DMS53 treated with DMSO at 0.1 percent for 48 hours (cell line): Measurements from ENCODE around the gene AP2S1.
"Not testable (repeated sequence)": the region's sequence is repeated elsewhere in the genome, so short reads cannot be mapped to it uniquely, and the experiment has no call there.

Experiments used
- DNase-seq: peaks from one replicate; lab custom pipeline; 2025; ENCODE audit not compliant: unreplicated experiment; lab: John Stamatoyannopoulos, UW

Gene AP2S1

GRCh38 chr19:46844067-46844489 lies 6.6 kb downstream of the AP2S1 start:
- DNase-seq, result no peak

GRCh38 chr19:46842791-46843190 lies 7.9 kb downstream of the AP2S1 start:
- DNase-seq, result no peak

- no peak for DNase-seq
Observed at GRCh38 chr19:46841458-46842083, 9.1 kb downstream of the AP2S1 start.

- DNase-seq, result peak; percentile 67
Observed at GRCh38 chr19:46840498-46840942, 10.1 kb downstream of the AP2S1 start.

DNA sequence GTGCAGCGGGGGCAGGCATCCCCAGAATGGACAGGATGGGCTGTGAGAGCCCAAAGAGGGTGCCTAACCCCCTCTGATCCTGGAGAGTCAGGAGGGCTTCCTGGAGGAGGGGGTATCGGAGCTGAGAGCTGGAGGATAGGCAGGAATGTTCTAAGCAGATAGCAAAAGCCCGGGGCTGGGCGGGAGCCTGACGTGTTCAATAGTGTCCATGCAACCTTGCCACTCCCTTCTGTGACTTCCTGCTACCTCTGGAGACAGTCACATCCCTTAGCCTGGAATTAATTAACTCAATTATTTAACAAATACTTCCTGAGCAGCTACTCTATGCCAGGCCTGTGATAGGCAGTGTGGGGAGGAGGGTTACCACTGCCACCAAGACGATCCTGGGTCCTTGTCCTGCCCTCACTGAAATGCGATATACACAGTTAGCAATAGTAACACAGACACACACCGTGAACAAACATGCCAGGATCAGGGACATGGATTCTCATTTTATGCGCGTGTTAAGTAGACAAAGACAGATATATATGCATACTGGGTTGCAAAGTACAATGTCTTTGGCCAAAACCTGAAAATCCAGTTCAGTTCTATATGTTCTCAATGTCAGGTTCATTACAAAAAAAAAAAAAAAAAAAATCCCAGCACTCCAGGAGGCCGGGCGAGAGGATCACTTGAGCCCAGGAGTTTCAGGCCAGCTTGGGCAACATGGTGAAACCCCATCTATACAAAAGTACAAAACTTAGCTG lies 10.7 kb downstream of the AP2S1 start:
- DNase-seq, result peak; percentile 62

DNA sequence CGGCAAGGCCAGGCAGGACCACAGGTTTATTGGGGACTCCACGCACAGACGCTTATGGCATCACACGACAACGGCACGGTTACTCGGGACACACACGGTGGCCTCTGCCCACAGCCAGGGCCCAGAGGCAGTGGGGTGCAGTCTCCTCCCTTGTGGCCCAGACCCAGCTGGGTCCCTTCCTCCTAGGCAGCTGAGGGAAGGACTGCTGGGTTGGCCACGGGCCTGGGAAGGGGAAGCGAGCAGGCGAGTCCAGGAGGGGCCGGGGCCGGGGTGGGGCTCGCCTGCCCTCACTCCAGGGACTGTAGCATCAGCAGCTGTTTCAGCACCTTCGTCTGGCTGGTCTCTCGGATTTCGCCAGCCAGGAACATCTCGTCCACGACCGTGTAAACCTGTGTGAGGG lies 12.5 kb downstream of the AP2S1 start:
- no peak for DNase-seq

DNA sequence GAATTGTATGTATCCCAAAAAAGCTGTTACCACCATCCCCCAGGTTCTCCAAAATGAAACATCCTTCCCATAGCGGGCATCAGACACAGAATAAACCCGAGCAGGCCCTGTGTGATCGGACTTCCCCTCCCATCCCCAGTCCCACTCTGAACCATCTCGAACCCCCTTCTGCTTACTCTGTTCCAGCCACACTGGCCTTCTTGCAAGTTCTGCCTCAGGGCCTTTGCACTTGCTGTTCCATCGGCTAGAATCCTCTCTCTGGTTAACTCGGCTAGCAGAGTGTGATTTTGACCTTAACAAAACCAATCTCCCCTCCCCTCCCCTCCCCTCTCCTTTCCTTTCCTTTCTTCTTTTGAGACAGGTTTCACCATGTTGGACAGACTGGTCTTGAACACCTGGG lies 15.7 kb downstream of the AP2S1 start:
- DNase-seq, result no peak

DNA sequence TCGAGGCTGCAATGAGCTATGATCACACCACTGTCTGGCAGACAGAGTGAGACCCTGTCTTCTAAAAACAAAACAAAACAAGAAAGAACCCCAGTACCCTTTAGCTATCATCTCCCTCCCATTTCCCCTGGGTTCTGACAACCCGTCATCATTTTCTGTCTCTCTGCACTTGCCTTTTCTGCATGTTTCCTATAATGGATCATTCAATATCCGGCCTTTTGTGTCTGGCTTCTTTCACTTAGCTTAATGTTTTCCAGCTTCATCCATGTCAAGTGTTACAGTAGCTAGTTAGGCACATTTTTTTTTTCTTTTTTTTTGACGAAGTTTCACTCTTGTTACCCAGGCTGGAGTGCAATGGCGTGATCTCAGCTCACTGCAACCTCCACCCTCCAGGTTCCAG lies 16.5 kb downstream of the AP2S1 start:
- no peak for DNase-seq

DNA sequence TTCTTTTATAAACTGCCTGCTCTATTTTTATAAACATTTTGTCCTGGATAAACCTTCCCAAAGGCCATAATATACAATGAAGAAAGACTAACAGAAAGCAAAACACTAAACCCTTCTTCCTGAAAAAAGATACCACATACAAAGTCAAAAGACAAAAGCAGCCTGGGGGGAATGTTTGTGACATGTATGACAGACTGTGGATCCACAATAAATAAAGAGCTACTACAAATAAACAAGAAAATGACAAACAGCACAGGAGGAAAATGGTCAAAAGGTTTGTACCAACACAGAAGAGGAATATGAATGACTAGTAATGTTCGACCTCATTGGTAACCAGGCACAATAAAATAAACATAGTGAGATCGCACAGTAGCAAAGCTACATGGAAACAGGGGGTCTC lies 19.8 kb downstream of the AP2S1 start:
- no peak for DNase-seq

GRCh38 chr19:46828484-46828883 lies 22.2 kb downstream of the AP2S1 start:
- DNase-seq, result no peak

GRCh38 chr19:46825731-46826055 lies 25.0 kb downstream of the AP2S1 start:
- DNase-seq, result no peak

GRCh38 chr19:46824890-46825730 lies 25.5 kb downstream of the AP2S1 start:
- DNase-seq, result no peak

- DNase-seq, result no peak
Observed at GRCh38 chr19:46823049-46823448, 27.6 kb downstream of the AP2S1 start.

DNA sequence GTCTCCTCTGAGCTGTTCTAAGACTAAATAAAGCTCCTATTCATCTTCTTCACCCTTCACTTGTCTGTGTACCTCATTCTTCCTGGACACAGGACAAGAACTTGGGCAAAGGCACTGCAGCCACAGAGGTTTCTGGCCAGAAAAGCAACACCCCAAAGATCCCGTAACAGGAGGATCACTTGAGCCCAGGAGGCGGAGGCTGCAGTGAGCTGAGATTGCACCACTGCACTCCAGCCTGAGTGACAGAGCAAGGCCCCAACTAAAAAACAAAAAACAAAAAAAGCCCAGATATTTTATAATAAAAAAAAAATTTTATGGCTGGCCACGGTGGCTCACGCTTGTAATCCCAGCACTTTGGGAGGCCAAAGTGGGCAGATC lies 28.2 kb downstream of the AP2S1 start:
- not testable (repeated sequence) for DNase-seq

DNA sequence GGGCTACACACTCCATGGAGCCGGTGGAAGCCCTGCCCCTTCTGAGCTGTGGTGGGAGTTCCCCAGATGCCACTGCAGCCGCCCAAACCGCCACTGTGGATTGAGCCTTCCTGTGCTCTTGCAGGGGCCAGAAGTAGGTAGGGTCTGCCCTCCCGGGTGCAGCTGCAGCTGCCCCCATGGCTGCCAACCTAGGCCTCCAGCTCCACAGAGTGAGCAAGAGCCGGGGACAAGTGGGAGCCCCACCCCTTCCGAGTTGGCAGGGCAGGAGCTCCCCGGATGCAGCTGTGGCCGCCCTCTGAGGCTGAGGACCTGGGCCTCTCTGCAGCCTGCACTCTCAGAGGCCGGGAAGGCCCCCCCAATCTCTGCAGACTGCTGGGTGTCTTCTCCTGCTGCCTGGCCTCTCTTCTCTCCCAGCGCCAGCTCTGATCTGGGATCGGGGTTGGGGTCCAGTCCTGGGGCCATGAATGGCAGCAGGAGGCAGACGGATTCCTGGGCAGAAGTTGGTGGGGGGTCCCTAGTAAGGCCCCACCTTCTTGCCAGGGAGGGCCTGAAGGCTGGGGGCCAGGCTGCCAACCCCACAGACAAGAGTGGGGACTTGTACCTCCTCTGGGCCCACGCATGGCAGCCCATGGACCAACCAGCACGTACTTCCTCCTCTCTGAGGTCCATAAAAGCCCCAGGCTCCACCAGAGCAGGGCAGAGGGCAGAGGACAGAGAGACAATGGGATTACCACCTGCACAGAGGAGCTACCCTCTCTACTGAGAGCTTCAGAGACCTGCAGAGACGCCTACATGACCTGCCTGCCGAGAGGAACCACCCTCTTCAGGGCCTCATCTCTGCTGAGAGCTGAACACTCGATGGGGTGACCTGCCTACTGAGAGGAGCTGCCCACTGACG lies 28.9 kb downstream of the AP2S1 start:
- DNase-seq, result no peak

DNA sequence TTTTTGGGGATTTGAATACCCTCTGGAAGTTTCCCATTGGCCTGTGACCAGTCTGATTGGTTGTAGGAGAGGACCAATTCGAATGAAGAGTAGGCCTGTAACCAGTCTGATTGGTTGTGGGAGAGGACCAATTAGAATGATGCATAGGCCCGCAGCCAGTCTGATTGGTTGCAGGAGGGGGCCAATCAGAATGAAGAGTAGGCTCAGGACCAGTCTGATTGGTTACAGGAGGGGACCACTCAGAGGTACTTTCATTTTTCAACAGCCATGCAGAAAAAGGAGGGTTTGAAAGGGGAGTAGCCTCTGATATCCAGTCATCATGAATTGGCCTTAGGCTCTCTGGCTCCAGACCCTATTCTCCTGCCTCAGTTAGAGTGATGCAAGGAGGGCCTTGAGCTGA lies 31.8 kb downstream of the AP2S1 start:
- DNase-seq, result no peak

DNA sequence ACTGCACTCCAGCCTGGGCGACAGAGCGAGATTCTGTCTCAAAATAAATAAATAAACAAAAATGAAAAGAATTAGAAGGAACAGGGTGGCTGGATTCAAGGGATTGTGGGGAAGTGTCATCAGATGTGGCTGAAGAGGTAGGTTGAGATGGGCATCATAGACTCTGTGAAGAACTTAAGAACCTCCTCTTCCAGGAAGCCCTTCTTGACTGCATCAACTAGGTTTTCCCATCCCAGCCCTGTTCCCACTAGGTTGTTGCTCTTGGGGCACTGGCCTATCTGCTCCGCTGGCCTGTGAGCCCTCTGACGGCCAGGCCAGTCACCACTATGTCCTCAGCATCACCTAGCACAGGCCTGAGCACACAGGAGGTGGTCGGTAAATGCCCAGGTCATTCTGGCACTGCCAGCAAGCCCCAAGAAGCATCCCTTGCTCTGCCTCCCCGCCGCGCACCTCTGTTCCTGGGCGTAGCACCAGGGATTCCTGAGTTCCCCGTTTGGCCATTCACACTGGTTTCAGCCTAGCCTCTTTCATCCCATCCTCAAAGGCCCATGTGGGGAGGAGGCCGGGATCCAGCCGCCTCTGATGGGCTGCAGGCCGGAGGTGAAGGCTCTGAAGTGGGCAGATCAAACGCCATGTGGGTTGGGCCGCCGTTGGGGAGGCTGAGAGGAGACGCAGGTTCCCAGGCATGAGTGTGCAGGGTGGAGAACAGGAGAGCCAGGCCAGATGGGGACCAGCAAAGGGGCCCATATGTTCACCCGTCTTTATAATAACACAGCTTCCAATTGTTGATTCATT lies 34.6 kb downstream of the AP2S1 start:
- no peak for DNase-seq

- DNase-seq, result peak; percentile 76
Observed at GRCh38 chr19:46813839-46814358, 36.7 kb downstream of the AP2S1 start.

DNA sequence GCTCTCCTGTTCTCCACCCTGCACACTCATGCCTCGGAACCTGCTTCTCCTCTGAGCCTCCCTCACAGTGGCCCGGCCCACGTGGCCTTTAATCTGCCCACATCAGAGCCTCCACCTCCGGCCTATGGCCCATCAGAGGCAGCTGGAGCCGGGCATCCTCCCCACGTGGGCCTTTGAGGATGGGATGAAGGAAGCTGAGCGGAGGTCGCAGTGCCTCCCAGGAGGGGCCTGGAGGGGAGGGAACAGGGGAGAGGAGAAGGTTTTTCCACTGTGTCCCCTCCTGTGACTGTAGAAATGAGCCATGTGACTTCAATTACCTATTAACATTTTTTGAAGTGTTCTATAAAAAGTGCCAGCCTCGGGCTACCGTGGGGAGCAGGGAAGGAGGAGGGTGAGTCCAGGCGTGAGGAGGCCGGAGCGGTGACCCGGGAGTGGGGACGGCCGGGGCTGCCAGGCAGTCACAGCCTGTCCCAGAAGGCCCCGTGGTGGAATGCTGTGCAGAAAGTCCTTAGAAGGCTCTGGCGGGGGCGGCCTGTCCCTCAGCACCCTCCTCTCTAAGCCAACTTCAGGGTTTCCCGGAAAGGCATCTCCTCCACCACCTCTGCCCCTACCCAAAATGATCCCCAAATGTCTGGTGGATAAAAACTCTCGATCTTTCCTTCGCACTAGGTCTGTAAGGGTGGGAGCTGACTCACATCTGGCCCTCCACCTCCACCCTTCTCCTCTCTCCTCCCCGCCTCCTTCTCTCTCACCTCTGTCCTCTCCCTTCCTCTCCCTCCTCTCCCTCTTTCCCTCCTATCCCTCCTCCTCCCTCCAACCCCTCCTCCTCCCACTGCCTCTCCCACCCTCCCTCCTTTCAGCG lies 37.4 kb downstream of the AP2S1 start:
- DNase-seq, result no peak
